H9 (cell line): ENCODE measurements around the gene RHOH. TPM values are rescaled to one million over a fixed set of nuclear protein-coding genes. Genes with fewer than 3 reads are reported as not detected.

ENCODE experiments used
- DNase-seq: peaks from one replicate; pipeline ENCODE4 v3.0.0-alpha.2; 2017
- H2AFZ ChIP-seq: one replicate; pipeline ENCODE4 v1.6.1; 2013; ENCODE audit warnings: mild to moderate bottlenecking, low read length, control low read depth, moderate library complexity
- H2AK5ac ChIP-seq: 2 replicates; pipeline ENCODE4 v1.6.1; 2013; ENCODE audit warnings: low read length, control low read depth, mixed read lengths; ENCODE audit not compliant: insufficient read length
- H2BK120ac ChIP-seq: one replicate; pipeline ENCODE4 v1.6.1; 2013; ENCODE audit warnings: low read depth, mild to moderate bottlenecking, low read length, control low read depth, inconsistent platforms; ENCODE audit not compliant: poor library complexity, severe bottlenecking
- H2BK12ac ChIP-seq: 2 replicates; pipeline ENCODE4 v1.6.1; 2013; ENCODE audit warnings: low read length, control low read depth, mixed read lengths, low read depth; ENCODE audit not compliant: insufficient read length
- H2BK15ac ChIP-seq: 2 replicates; pipeline ENCODE4 v1.6.1; 2013; ENCODE audit warnings: low read depth, low read length, control low read depth
- H2BK20ac ChIP-seq: one replicate; pipeline ENCODE4 v1.6.1; 2013; ENCODE audit warnings: low read depth, mild to moderate bottlenecking, low read length, control low read depth, inconsistent platforms; ENCODE audit not compliant: poor library complexity, severe bottlenecking
- H2BK5ac ChIP-seq: 2 replicates; pipeline ENCODE4 v1.6.1; 2013; ENCODE audit warnings: low read length, control low read depth, mixed read lengths; ENCODE audit not compliant: insufficient read length
- H3K14ac ChIP-seq: 2 replicates; pipeline ENCODE4 v1.6.1; 2013; ENCODE audit warnings: low read length, control low read depth; ENCODE audit not compliant: insufficient read depth
- H3K18ac ChIP-seq: 2 replicates; pipeline ENCODE4 v1.6.1; 2013; ENCODE audit warnings: low read depth, mild to moderate bottlenecking, mixed read lengths, low read length, control low read depth; ENCODE audit not compliant: insufficient read length
- H3K23ac ChIP-seq: 2 replicates; pipeline ENCODE4 v1.6.1; 2013; ENCODE audit warnings: low read length, control low read depth, mixed read lengths, low read depth; ENCODE audit not compliant: insufficient read length
- H3K23me2 ChIP-seq: 2 replicates; pipeline ENCODE4 v1.6.1; 2013; ENCODE audit warnings: low read depth, mild to moderate bottlenecking, mixed read lengths, low read length, control low read depth; ENCODE audit not compliant: insufficient read length, poor library complexity, severe bottlenecking
- H3K27ac ChIP-seq: 2 replicates; pipeline ENCODE4 v1.5.1; 2013; ENCODE audit warnings: low read length, control low read depth, mixed read lengths, low read depth; ENCODE audit not compliant: insufficient read length
- H3K27me3 ChIP-seq: 2 replicates; pipeline ENCODE4 v1.6.1; 2013; ENCODE audit warnings: low read length, control low read depth, inconsistent platforms; ENCODE audit not compliant: insufficient read depth
- H3K4ac ChIP-seq: 2 replicates; pipeline ENCODE4 v1.6.1; 2013; ENCODE audit warnings: low read depth, mild to moderate bottlenecking, control low read depth, inconsistent platforms, low read length, moderate library complexity
- H3K4me1 ChIP-seq: 2 replicates; pipeline ENCODE4 v1.6.1; 2013; ENCODE audit warnings: low read length, control low read depth, inconsistent platforms; ENCODE audit not compliant: insufficient read depth
- H3K4me2 ChIP-seq: 2 replicates; pipeline ENCODE4 v1.6.1; 2013; ENCODE audit warnings: low read length, control low read depth, mixed read lengths; ENCODE audit not compliant: insufficient read length, insufficient read depth
- H3K56ac ChIP-seq: 2 replicates; pipeline ENCODE4 v1.6.1; 2013; ENCODE audit warnings: low read depth, mild to moderate bottlenecking, mixed read lengths, low read length, control low read depth; ENCODE audit not compliant: insufficient read length
- H3K79me1 ChIP-seq: 2 replicates; pipeline ENCODE4 v1.6.1; 2013; ENCODE audit warnings: low read depth, mild to moderate bottlenecking, moderate library complexity, low read length, control low read depth, inconsistent platforms; ENCODE audit not compliant: insufficient read depth, poor library complexity, severe bottlenecking
- H3K79me2 ChIP-seq: 2 replicates; pipeline ENCODE4 v1.6.1; 2013; ENCODE audit warnings: low read length, control low read depth, inconsistent platforms; ENCODE audit not compliant: insufficient read depth
- H3K9ac ChIP-seq: 2 replicates; pipeline ENCODE4 v1.6.1; 2013; ENCODE audit warnings: low read length, control low read depth, mixed read lengths; ENCODE audit not compliant: insufficient read length; ENCODE audit errors: extremely low read depth
- H3K9me3 ChIP-seq: one replicate; pipeline ENCODE4 v1.6.1; 2013; ENCODE audit warnings: low read depth, low read length, inconsistent platforms; ENCODE audit not compliant: control insufficient read depth
- H3T11ph ChIP-seq: one replicate; pipeline ENCODE4 v1.6.1; 2013; ENCODE audit warnings: mild to moderate bottlenecking, low read length, control low read depth, inconsistent platforms
- H4K20me1 ChIP-seq: one replicate; pipeline ENCODE4 v1.6.1; 2013; ENCODE audit not compliant: control insufficient read depth, insufficient read length, insufficient read depth
- H4K5ac ChIP-seq: 2 replicates; pipeline ENCODE4 v1.6.1; 2013; ENCODE audit warnings: low read depth, mild to moderate bottlenecking, mixed read lengths, low read length, control low read depth; ENCODE audit not compliant: insufficient read length
- H4K8ac ChIP-seq: replicated peaks from 2 replicates; pipeline ENCODE4 v1.6.1; 2013; ENCODE audit warnings: low read length, control low read depth, mixed read lengths, low read depth; ENCODE audit not compliant: insufficient read length
- H4K91ac ChIP-seq: 2 replicates; pipeline ENCODE4 v1.6.1; 2013; ENCODE audit warnings: low read depth, mild to moderate bottlenecking, moderate library complexity, mixed read lengths, low read length, control low read depth; ENCODE audit not compliant: insufficient read length
- H3K27ac Mint-ChIP-seq, 3 experiments: 2 replicates in 2 of 3; 3 replicates in 1 of 3; pipeline ENCODE4 v1.8.0; 2020 to 2021; ENCODE audit warnings: mixed read lengths in 3 of 3, mild to moderate bottlenecking in 1 of 3, moderate library complexity in 1 of 3
- H3K27me3 Mint-ChIP-seq: 2 replicates; pipeline ENCODE4 v1.8.0; 2021; ENCODE audit warnings: low read depth, mild to moderate bottlenecking, moderate library complexity, mixed read lengths
- H3K36me3 Mint-ChIP-seq, 3 experiments: 2 replicates in 2 of 3; 3 replicates in 1 of 3; pipeline ENCODE4 v1.8.0; 2020 to 2021; ENCODE audit warnings: low read depth in 3 of 3, mixed read lengths in 3 of 3; ENCODE audit not compliant: insufficient read depth in 1 of 3
- H3K4me1 Mint-ChIP-seq, 2 experiments: 2 replicates each; pipeline ENCODE4 v1.8.0; 2020; ENCODE audit warnings: mixed read lengths in 2 of 2
- H3K4me3 Mint-ChIP-seq, 2 experiments: 2 replicates in 1 of 2; 3 replicates in 1 of 2; pipeline ENCODE4 v1.8.0; 2020 to 2021; ENCODE audit warnings: mild to moderate bottlenecking in 2 of 2, mixed read lengths in 2 of 2, moderate library complexity in 1 of 2
- H3K9me3 Mint-ChIP-seq, 2 experiments: 2 replicates in 1 of 2; 3 replicates in 1 of 2; pipeline ENCODE4 v1.8.0; 2020; ENCODE audit warnings: mild to moderate bottlenecking in 2 of 2, mixed read lengths in 2 of 2, moderate library complexity in 1 of 2
- WGBS: extraction: QIAGEN DNeasy Blood & Tissue Kit; methylation state at CpG from one replicate; pipeline ENCODE4 v1.1.7; 2013; ENCODE audit warnings: missing lambda C conversion rate, low lambda C conversion rate, mixed read lengths; ENCODE audit not compliant: insufficient read length; ENCODE audit errors: extremely low coverage; 5-methylcytosine and 5-hydroxymethylcytosine counted together
- total RNA-seq: library from RNA; stranded (reverse); gene quantifications from 2 replicates; pipeline ENCODE4 v1.2.1, GENCODE V29; 2021
- TF ChIP-seq, protein P1 (sequence below): fragments of 200-600 bp; sonication (generic); conservative IDR thresholded peaks from 3 replicates; pipeline ENCODE4 v1.8.0; 2021; ENCODE audit warnings: antibody characterized with exemption, mild to moderate bottlenecking

Gene RHOH
- total RNA-seq, 1 experiment from 2014 or later, result 7.1 TPM

DNA sequence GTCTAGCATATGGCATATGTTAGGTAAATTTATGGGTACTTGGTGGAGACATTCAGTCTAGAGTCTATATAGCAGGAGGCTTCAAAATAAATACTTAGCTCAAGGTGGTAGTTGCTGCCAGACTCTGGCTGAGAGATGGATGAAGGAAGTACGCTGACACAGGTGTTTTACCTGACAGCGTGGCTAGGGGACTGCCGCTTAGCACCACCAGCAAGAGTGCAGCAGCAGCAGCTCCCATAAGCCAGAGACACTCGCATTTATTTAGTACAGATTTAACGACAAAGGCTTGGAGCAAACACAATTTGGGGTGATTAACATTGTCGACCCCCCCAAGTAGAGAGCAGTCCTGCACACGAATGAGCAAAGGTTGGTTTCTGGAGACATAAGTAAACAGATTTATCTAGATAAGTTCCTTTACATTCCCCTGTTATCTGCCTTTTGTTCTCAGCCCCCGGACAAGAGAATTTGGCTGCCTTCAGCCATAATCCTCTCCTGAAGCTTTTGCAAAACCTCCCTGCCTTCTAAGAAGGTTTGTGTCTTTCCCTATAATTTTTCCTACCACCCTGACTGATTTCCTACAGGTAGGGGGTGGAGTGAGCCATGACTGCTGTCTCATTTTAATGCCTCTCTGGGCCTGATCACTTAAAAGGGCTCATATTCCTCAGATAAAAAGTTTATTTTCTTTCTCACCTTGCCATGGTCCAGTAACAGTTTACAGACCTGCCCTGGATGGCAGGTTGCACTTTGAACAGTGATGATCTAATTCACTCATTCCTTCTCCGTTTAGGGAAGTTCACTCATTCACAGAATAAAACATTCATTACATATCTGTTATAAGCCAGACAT is 64.6 kb downstream of the RHOH start:
- Histone ChIP-seq H3K4ac (no peak overlapping the region), H3K79me1 (no peaks in the 10 kb centered on the region), H3K23ac (no peak overlapping the region), H3K27ac (no peak overlapping the region), H2BK15ac (no peak overlapping the region), H3K79me2 (no peaks in the 10 kb centered on the region), H3K56ac (no peak overlapping the region), H2BK120ac (no peak overlapping the region), H4K20me1 (no peaks in the 10 kb centered on the region), H3T11ph (no peak overlapping the region), H4K91ac (no peak overlapping the region), H3K4me2 (no peak overlapping the region), H3K18ac (no peak overlapping the region), H3K9ac (no peak overlapping the region), H3K9me3 (no peaks in the 10 kb centered on the region), H2AFZ (no peak overlapping the region), H3K27me3 (no peaks in the 10 kb centered on the region), H2AK5ac (no peak overlapping the region), H4K8ac (no peak overlapping the region), H4K5ac (no peak overlapping the region), H3K23me2 (no peaks in the 10 kb centered on the region), H2BK20ac (no peak overlapping the region), H3K14ac (no peak overlapping the region), H2BK12ac (no peak overlapping the region), H3K4me1 (no peaks in the 10 kb centered on the region; the same call in 1 of the 2 replicates), H2BK5ac (no peak overlapping the region)
- Mint-ChIP-seq H3K4me3 (no peak overlapping the region), H3K27ac (peak overlapping the region; percentile 7 to 62 (median 27); a peak in 4 of 7 replicates), H3K36me3 (peaks cover 0 to 2% (median 0%) of the 10 kb centered on the region in 3 experiments; a peak in 3 of 7 replicates), H3K27me3 (peaks cover 4% of the 10 kb centered on the region; the same call in 1 of the 2 replicates), H3K9me3 (peaks cover 3% of the 10 kb centered on the region in 2 experiments; a peak in 2 of 5 replicates), H3K4me1 (peaks cover 35 to 43% of the 10 kb centered on the region in 2 experiments)
- no CpG with 5 or more reads among the region's 9 CpGs for WGBS
- DNase-seq, result no peak
- TF ChIP-seq, protein P1, sequence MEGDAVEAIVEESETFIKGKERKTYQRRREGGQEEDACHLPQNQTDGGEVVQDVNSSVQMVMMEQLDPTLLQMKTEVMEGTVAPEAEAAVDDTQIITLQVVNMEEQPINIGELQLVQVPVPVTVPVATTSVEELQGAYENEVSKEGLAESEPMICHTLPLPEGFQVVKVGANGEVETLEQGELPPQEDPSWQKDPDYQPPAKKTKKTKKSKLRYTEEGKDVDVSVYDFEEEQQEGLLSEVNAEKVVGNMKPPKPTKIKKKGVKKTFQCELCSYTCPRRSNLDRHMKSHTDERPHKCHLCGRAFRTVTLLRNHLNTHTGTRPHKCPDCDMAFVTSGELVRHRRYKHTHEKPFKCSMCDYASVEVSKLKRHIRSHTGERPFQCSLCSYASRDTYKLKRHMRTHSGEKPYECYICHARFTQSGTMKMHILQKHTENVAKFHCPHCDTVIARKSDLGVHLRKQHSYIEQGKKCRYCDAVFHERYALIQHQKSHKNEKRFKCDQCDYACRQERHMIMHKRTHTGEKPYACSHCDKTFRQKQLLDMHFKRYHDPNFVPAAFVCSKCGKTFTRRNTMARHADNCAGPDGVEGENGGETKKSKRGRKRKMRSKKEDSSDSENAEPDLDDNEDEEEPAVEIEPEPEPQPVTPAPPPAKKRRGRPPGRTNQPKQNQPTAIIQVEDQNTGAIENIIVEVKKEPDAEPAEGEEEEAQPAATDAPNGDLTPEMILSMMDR, result no peak
